GM23338 (cell line): ENCODE data around the gene RASL11A. TPM values are rescaled to one million over a fixed set of nuclear protein-coding genes. Genes with fewer than 3 reads are reported as not detected.
A peak's percentile ranks its signal among the peaks of the same experiment; 100 is the strongest.

ENCODE experiments used
- ATAC-seq: fragments of 200-7000 bp; cut with Tn5 transposase; 3 replicates; pipeline ENCODE4 v1.9.1; 2020
- DNase-seq: peaks from one replicate; pipeline ENCODE4 v3.0.0-alpha.2; 2015; ENCODE audit warnings: low spot score
- H2AFZ ChIP-seq: fragments of 200-600 bp; sonication (generic); 2 replicates; pipeline ENCODE4 v1.8.0; 2016; ENCODE audit warnings: antibody characterized with exemption, mild to moderate bottlenecking, moderate library complexity
- H3F3A ChIP-seq: fragments of 200-600 bp; sonication (generic); replicated peaks from 2 replicates; pipeline ENCODE4 v1.8.0; 2017; ENCODE audit warnings: antibody characterized with exemption, mixed run types, low read depth
- H3K27ac ChIP-seq: fragments of 200-600 bp; sonication (generic); 2 replicates; pipeline ENCODE4 v1.6.1; 2016; ENCODE audit warnings: low read depth
- H3K27me3 ChIP-seq: fragments of 200-600 bp; sonication (generic); 2 replicates; pipeline ENCODE4 v1.8.0; 2016; ENCODE audit warnings: mild to moderate bottlenecking, mixed run types, moderate library complexity; ENCODE audit not compliant: insufficient read depth
- H3K36me3 ChIP-seq: fragments of 200-600 bp; sonication (generic); 2 replicates; pipeline ENCODE4 v1.8.0; 2016; ENCODE audit warnings: mild to moderate bottlenecking; ENCODE audit not compliant: insufficient read depth
- H3K4me1 ChIP-seq: fragments of 200-600 bp; sonication (generic); 2 replicates; pipeline ENCODE4 v1.8.0; 2016; ENCODE audit warnings: mild to moderate bottlenecking, moderate library complexity; ENCODE audit not compliant: insufficient read depth
- H3K4me2 ChIP-seq: fragments of 200-600 bp; sonication (generic); 2 replicates; pipeline ENCODE4 v1.7.1; 2017; ENCODE audit warnings: mixed run types
- H3K4me3 ChIP-seq: fragments of 200-600 bp; sonication (generic); 2 replicates; pipeline ENCODE4 v1.6.1; 2016; ENCODE audit warnings: mixed run types
- H3K79me2 ChIP-seq: fragments of 200-600 bp; sonication (generic); replicated peaks from 2 replicates; pipeline ENCODE4 v1.8.0; 2017; ENCODE audit warnings: mild to moderate bottlenecking; ENCODE audit not compliant: insufficient read depth
- H3K9me2 ChIP-seq: fragments of 200-600 bp; sonication (generic); 2 replicates; pipeline ENCODE4 v1.8.0; 2017; ENCODE audit not compliant: insufficient read depth
- H4K20me1 ChIP-seq: fragments of 200-600 bp; sonication (generic); replicated peaks from 2 replicates; pipeline ENCODE4 v1.8.0; 2017; ENCODE audit warnings: mild to moderate bottlenecking; ENCODE audit not compliant: insufficient read depth
- H3K27ac Mint-ChIP-seq: 2 replicates; pipeline ENCODE4 v1.8.0; 2020; ENCODE audit warnings: inconsistent platforms, mild to moderate bottlenecking, moderate library complexity, mixed read lengths
- H3K27me3 Mint-ChIP-seq: 3 replicates; pipeline ENCODE4 v1.8.0; 2022; ENCODE audit warnings: low read depth, mild to moderate bottlenecking, moderate library complexity, mixed read lengths, inconsistent platforms; ENCODE audit not compliant: insufficient read depth, poor library complexity
- H3K36me3 Mint-ChIP-seq: 3 replicates; pipeline ENCODE4 v1.8.0; 2021; ENCODE audit warnings: low read depth, mild to moderate bottlenecking, inconsistent platforms, moderate library complexity, mixed read lengths
- H3K4me1 Mint-ChIP-seq: 3 replicates; pipeline ENCODE4 v1.8.0; 2020; ENCODE audit warnings: mild to moderate bottlenecking, inconsistent platforms, mixed read lengths
- H3K4me3 Mint-ChIP-seq: 3 replicates; pipeline ENCODE4 v1.8.0; 2021; ENCODE audit warnings: moderate library complexity, mild to moderate bottlenecking, inconsistent platforms, mixed read lengths
- H3K9me3 Mint-ChIP-seq: 3 replicates; pipeline ENCODE4 v1.8.0; 2020; ENCODE audit warnings: moderate library complexity, mild to moderate bottlenecking, inconsistent platforms, mixed read lengths
- CREB1 ChIP-seq: fragments of 250-450 bp; sonication (Bioruptor Pico); IDR thresholded peaks from 2 replicates; pipeline ENCODE4 v1.5.0; 2020; ENCODE audit warnings: low read depth, mild to moderate bottlenecking, moderate library complexity
- EZH2 ChIP-seq: fragments of 200-600 bp; sonication (generic); IDR thresholded peaks from one replicate; pipeline ENCODE4 v1.8.0; 2017; ENCODE audit warnings: antibody characterized with exemption, mild to moderate bottlenecking, low read depth; ENCODE audit not compliant: unreplicated experiment
- EZH2phosphoT487 ChIP-seq: fragments of 200-600 bp; sonication (generic); IDR thresholded peaks from one replicate; pipeline ENCODE4 v1.8.1; 2018; ENCODE audit warnings: antibody characterized with exemption; ENCODE audit not compliant: unreplicated experiment
- JUNB ChIP-seq: IDR thresholded peaks from one replicate; pipeline ENCODE4 v1.6.1; 2016; ENCODE audit warnings: antibody characterized with exemption; ENCODE audit not compliant: unreplicated experiment
- NANOG ChIP-seq: IDR thresholded peaks from 2 replicates; pipeline ENCODE4 v1.6.1; 2016; ENCODE audit warnings: antibody characterized with exemption, borderline replicate concordance
- POLR2AphosphoS5 ChIP-seq: IDR thresholded peaks from 2 replicates; pipeline ENCODE4 v1.6.1; 2016; ENCODE audit warnings: antibody characterized with exemption, low read depth
- STAT1 ChIP-seq: IDR thresholded peaks from one replicate; pipeline ENCODE4 v1.6.1; 2016; ENCODE audit warnings: antibody characterized with exemption; ENCODE audit not compliant: unreplicated experiment
- ZNF114 ChIP-seq: fragments of 250-450 bp; sonication (Bioruptor Pico); IDR thresholded peaks from 2 replicates; pipeline ENCODE4 v1.5.0; 2020; ENCODE audit warnings: mild to moderate bottlenecking, moderate library complexity
- ZNF331 ChIP-seq: fragments of 250-450 bp; sonication (Bioruptor Pico); IDR thresholded peaks from 2 replicates; pipeline ENCODE4 v1.5.0; 2020; ENCODE audit warnings: low read depth, mild to moderate bottlenecking, moderate library complexity
- polyA plus RNA-seq: library from polyadenylated mRNA; unstranded; fragments of >200 nt; fragmentation: Nextera tagmentation; extraction: Ambion mirVana; gene quantifications from 2 replicates; pipeline ENCODE4 v1.2.1, GENCODE V29; 2016
- total RNA-seq: library from RNA; depleted of rRNA; stranded (reverse); fragments of >200 nt; shearing (Covaris generic); gene quantifications from 2 replicates; pipeline ENCODE4 v1.2.3, GENCODE V29; 2014
- TF ChIP-seq, protein P1 (sequence below), 2 experiments: fragments of 200-600 bp in 1 of 2; sonication (generic) in 1 of 2; conservative IDR thresholded peaks; 2 replicates each; pipeline versions ENCODE4 v1.5.1 to v1.6.1; 2016 to 2017; ENCODE audit warnings: antibody characterized with exemption in 2 of 2, low read depth in 2 of 2, mild to moderate bottlenecking in 2 of 2, moderate library complexity in 1 of 2
- TF ChIP-seq, protein P2 (sequence below): fragments of 250-450 bp; sonication (Bioruptor Pico); IDR thresholded peaks from 2 replicates; pipeline ENCODE4 v1.5.0; 2020; ENCODE audit warnings: mild to moderate bottlenecking, moderate library complexity
- TF ChIP-seq, protein P3 (sequence below): IDR thresholded peaks from 2 replicates; pipeline ENCODE4 v1.6.1; 2016; ENCODE audit warnings: antibody characterized with exemption
- TF ChIP-seq, protein P4 (sequence below): IDR thresholded peaks from one replicate; pipeline ENCODE4 v1.6.1; 2018; ENCODE audit warnings: antibody characterized with exemption; ENCODE audit not compliant: unreplicated experiment

Gene RASL11A
- total and polyA plus RNA-seq, 2 experiments from 2014 or later, result 1.9 to 3.3 TPM

DNA sequence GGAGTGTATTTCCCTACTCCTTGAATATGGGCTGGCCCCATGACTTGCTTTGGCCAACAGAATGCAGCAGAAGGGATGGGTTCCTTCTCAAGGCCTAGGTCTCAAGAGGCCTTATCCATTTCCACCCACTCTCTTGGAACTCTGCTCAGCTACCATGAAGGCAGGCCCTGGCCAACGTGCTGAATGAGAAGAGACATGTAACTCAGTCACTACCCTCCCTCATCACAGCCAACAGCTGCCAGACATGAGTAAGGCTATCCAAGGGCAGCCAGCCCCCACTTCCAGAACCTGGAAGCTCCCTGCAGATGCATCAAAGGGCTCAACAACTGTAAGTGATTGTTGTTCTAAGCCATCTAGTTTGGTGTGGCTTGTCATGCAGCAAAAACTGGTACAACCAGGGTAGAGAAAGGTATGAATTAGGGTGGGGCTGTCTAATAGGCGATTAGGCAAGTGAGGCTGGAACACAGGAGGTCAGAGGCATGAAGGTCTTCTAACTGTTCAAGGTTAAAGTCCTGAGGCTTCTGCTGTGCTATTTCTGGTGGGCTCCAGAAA lies 1.4 kb upstream of the RASL11A start:
- Mint-ChIP-seq H3K9me3 (no peaks in the 10 kb centered on the region; the same call in 2 of the 3 replicates), H3K36me3 (no peaks in the 10 kb centered on the region), H3K27me3 (peaks cover 22% of the 10 kb centered on the region), H3K4me1 (peaks cover 20% of the 10 kb centered on the region), H3K27ac (no peak overlapping the region), H3K4me3 (peak overlapping the region; percentile 12; the same call in 1 of the 3 replicates)
- Histone ChIP-seq H3K36me3 (no peaks in the 10 kb centered on the region), H3K9me2 (no peaks in the 10 kb centered on the region), H2AFZ (no peak overlapping the region), H3F3A (peaks cover 13% of the 10 kb centered on the region; the same call in 1 of the 2 replicates), H3K79me2 (no peaks in the 10 kb centered on the region), H3K27me3 (peaks cover 29% of the 10 kb centered on the region), H3K27ac (no peak overlapping the region), H4K20me1 (no peaks in the 10 kb centered on the region), H3K4me2 (no peak overlapping the region), H3K4me1 (no peaks in the 10 kb centered on the region; the same call in none of the 2 replicates), H3K4me3 (no peak overlapping the region)
- TF ChIP-seq, protein P1, sequence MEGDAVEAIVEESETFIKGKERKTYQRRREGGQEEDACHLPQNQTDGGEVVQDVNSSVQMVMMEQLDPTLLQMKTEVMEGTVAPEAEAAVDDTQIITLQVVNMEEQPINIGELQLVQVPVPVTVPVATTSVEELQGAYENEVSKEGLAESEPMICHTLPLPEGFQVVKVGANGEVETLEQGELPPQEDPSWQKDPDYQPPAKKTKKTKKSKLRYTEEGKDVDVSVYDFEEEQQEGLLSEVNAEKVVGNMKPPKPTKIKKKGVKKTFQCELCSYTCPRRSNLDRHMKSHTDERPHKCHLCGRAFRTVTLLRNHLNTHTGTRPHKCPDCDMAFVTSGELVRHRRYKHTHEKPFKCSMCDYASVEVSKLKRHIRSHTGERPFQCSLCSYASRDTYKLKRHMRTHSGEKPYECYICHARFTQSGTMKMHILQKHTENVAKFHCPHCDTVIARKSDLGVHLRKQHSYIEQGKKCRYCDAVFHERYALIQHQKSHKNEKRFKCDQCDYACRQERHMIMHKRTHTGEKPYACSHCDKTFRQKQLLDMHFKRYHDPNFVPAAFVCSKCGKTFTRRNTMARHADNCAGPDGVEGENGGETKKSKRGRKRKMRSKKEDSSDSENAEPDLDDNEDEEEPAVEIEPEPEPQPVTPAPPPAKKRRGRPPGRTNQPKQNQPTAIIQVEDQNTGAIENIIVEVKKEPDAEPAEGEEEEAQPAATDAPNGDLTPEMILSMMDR (conservative IDR thresholded peaks at IDR 0.05; ENCODE audit: low read depth in 2 of 2), result no peak
- TF ChIP-seq EZH2 (no peak), ZNF114 (CRISPR knock-in tag) (no peak), JUNB (no peak), NANOG (no peak), ZNF331 (CRISPR knock-in tag) (no peak), POLR2AphosphoS5 (no peak), STAT1 (no peak), CREB1 (CRISPR knock-in tag) (no peak), EZH2phosphoT487 (no peak)
- TF ChIP-seq, protein P2, sequence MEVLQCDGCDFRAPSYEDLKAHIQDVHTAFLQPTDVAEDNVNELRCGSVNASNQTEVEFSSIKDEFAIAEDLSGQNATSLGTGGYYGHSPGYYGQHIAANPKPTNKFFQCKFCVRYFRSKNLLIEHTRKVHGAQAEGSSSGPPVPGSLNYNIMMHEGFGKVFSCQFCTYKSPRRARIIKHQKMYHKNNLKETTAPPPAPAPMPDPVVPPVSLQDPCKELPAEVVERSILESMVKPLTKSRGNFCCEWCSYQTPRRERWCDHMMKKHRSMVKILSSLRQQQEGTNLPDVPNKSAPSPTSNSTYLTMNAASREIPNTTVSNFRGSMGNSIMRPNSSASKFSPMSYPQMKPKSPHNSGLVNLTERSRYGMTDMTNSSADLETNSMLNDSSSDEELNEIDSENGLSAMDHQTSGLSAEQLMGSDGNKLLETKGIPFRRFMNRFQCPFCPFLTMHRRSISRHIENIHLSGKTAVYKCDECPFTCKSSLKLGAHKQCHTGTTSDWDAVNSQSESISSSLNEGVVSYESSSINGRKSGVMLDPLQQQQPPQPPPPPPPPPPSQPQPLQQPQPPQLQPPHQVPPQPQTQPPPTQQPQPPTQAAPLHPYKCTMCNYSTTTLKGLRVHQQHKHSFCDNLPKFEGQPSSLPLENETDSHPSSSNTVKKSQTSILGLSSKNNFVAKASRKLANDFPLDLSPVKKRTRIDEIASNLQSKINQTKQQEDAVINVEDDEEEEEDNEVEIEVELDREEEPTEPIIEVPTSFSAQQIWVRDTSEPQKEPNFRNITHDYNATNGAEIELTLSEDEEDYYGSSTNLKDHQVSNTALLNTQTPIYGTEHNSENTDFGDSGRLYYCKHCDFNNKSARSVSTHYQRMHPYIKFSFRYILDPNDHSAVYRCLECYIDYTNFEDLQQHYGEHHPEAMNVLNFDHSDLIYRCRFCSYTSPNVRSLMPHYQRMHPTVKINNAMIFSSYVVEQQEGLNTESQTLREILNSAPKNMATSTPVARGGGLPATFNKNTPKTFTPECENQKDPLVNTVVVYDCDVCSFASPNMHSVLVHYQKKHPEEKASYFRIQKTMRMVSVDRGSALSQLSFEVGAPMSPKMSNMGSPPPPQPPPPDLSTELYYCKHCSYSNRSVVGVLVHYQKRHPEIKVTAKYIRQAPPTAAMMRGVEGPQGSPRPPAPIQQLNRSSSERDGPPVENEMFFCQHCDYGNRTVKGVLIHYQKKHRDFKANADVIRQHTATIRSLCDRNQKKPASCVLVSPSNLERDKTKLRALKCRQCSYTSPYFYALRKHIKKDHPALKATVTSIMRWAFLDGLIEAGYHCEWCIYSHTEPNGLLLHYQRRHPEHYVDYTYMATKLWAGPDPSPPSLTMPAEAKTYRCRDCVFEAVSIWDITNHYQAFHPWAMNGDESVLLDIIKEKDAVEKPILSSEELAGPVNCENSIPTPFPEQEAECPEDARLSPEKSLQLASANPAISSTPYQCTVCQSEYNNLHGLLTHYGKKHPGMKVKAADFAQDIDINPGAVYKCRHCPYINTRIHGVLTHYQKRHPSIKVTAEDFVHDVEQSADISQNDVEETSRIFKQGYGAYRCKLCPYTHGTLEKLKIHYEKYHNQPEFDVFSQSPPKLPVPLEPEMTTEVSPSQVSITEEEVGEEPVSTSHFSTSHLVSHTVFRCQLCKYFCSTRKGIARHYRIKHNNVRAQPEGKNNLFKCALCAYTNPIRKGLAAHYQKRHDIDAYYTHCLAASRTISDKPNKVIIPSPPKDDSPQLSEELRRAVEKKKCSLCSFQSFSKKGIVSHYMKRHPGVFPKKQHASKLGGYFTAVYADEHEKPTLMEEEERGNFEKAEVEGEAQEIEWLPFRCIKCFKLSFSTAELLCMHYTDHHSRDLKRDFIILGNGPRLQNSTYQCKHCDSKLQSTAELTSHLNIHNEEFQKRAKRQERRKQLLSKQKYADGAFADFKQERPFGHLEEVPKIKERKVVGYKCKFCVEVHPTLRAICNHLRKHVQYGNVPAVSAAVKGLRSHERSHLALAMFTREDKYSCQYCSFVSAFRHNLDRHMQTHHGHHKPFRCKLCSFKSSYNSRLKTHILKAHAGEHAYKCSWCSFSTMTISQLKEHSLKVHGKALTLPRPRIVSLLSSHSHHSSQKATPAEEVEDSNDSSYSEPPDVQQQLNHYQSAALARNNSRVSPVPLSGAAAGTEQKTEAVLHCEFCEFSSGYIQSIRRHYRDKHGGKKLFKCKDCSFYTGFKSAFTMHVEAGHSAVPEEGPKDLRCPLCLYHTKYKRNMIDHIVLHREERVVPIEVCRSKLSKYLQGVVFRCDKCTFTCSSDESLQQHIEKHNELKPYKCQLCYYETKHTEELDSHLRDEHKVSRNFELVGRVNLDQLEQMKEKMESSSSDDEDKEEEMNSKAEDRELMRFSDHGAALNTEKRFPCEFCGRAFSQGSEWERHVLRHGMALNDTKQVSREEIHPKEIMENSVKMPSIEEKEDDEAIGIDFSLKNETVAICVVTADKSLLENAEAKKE, result no peak
- TF ChIP-seq, protein P3, sequence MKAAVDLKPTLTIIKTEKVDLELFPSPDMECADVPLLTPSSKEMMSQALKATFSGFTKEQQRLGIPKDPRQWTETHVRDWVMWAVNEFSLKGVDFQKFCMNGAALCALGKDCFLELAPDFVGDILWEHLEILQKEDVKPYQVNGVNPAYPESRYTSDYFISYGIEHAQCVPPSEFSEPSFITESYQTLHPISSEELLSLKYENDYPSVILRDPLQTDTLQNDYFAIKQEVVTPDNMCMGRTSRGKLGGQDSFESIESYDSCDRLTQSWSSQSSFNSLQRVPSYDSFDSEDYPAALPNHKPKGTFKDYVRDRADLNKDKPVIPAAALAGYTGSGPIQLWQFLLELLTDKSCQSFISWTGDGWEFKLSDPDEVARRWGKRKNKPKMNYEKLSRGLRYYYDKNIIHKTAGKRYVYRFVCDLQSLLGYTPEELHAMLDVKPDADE, result no peak
- TF ChIP-seq, protein P4, sequence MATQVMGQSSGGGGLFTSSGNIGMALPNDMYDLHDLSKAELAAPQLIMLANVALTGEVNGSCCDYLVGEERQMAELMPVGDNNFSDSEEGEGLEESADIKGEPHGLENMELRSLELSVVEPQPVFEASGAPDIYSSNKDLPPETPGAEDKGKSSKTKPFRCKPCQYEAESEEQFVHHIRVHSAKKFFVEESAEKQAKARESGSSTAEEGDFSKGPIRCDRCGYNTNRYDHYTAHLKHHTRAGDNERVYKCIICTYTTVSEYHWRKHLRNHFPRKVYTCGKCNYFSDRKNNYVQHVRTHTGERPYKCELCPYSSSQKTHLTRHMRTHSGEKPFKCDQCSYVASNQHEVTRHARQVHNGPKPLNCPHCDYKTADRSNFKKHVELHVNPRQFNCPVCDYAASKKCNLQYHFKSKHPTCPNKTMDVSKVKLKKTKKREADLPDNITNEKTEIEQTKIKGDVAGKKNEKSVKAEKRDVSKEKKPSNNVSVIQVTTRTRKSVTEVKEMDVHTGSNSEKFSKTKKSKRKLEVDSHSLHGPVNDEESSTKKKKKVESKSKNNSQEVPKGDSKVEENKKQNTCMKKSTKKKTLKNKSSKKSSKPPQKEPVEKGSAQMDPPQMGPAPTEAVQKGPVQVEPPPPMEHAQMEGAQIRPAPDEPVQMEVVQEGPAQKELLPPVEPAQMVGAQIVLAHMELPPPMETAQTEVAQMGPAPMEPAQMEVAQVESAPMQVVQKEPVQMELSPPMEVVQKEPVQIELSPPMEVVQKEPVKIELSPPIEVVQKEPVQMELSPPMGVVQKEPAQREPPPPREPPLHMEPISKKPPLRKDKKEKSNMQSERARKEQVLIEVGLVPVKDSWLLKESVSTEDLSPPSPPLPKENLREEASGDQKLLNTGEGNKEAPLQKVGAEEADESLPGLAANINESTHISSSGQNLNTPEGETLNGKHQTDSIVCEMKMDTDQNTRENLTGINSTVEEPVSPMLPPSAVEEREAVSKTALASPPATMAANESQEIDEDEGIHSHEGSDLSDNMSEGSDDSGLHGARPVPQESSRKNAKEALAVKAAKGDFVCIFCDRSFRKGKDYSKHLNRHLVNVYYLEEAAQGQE, result no peak
- no peak for ATAC-seq
- DNase-seq, result no peak
